BJ (cell line): ENCODE measurements around the gene CBLN3. TPM values are rescaled to one million over a fixed set of nuclear protein-coding genes. Genes with fewer than 3 reads are reported as not detected.

Source experiments
- CTCF ChIA-PET: fragments of 350-600 bp; formaldehyde crosslinking; extraction: SDS; loops from one replicate; lab custom pipeline; 2021; ENCODE audit warnings: antibody characterized with exemption, inconsistent platforms; lab: Yijun Ruan, JAX
- POLR2A ChIA-PET: fragments of 300-600 bp; sonication (Branson Sonifier 250); formaldehyde crosslinking; extraction: SDS; loops from one replicate; lab custom pipeline; 2021; ENCODE audit warnings: antibody characterized with exemption; lab: Charles Lee
- DNase-seq: peaks from one replicate; pipeline ENCODE4 v3.0.0-alpha.2; 2011; ENCODE audit warnings: low read depth
- H3K27me3 ChIP-seq: 2 replicates; pipeline ENCODE4 v1.6.0; 2011; ENCODE audit warnings: low read length; ENCODE audit not compliant: control insufficient read depth, insufficient read depth
- H3K36me3 ChIP-seq: 2 replicates; pipeline ENCODE4 v1.5.1; 2011; ENCODE audit warnings: low read length; ENCODE audit not compliant: control insufficient read depth, insufficient read depth
- H3K4me3 ChIP-seq: 2 replicates; pipeline ENCODE4 v1.5.1; 2011; ENCODE audit warnings: low read depth, mild to moderate bottlenecking, control low read depth, low read length
- polyA plus RNA-seq: library from polyadenylated mRNA; depleted of rRNA; stranded (reverse); fragments of >200 nt; gene quantifications from 2 replicates; pipeline ENCODE4 v1.2.3, GENCODE V29; 2011
- TF ChIP-seq, protein P1 (sequence below): IDR thresholded peaks from 2 replicates; pipeline ENCODE4 v1.5.1; 2011; ENCODE audit warnings: low read depth, mild to moderate bottlenecking, control low read depth, inconsistent platforms, low read length, moderate library complexity; ENCODE audit not compliant: insufficient read depth

Gene CBLN3
- polyA plus RNA-seq, 1 experiment, result 8.6 TPM

DNA sequence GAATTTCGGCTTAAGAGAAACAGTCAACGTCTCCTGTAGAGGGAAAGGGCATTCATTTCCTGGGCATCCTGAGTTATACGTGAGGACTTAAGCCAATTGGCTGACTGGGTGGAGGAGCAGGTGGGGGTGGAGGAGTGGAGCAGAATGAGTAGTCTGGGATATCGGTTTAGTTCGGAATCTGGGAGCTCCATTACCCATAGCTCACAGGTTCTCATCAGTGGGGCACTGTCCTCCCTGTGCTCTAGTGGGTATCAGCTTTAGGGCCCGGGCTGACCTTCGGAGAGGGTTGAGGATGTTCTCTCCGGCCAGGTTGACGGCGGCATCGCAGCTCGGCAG, 12.4 kb upstream of the CBLN3 start:
- POLR2A ChIA-PET, result interaction anchor here (0.7 to 1.2 kb wide), 3 partner anchors 9 to 80 kb away, joined by 3 to 7 read pairs (median 4); no protein-coding TSS in a partner anchor
- Histone ChIP-seq H3K4me3 (peak overlapping the region; percentile 60), H3K27me3 (no peaks in the 10 kb centered on the region), H3K36me3 (peaks cover 28% of the 10 kb centered on the region)
- TF ChIP-seq, protein P1, sequence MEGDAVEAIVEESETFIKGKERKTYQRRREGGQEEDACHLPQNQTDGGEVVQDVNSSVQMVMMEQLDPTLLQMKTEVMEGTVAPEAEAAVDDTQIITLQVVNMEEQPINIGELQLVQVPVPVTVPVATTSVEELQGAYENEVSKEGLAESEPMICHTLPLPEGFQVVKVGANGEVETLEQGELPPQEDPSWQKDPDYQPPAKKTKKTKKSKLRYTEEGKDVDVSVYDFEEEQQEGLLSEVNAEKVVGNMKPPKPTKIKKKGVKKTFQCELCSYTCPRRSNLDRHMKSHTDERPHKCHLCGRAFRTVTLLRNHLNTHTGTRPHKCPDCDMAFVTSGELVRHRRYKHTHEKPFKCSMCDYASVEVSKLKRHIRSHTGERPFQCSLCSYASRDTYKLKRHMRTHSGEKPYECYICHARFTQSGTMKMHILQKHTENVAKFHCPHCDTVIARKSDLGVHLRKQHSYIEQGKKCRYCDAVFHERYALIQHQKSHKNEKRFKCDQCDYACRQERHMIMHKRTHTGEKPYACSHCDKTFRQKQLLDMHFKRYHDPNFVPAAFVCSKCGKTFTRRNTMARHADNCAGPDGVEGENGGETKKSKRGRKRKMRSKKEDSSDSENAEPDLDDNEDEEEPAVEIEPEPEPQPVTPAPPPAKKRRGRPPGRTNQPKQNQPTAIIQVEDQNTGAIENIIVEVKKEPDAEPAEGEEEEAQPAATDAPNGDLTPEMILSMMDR, result no peak
- DNase-seq, result no peak
- CTCF ChIA-PET, result interaction anchor here (1.0 to 3.6 kb wide), 12 partner anchors 9 to 1141 kb away, joined by 3 to 42 read pairs (median 4); partner anchors contain the start of genes ADCY4, CBLN3, CIDEB and IRF9

DNA sequence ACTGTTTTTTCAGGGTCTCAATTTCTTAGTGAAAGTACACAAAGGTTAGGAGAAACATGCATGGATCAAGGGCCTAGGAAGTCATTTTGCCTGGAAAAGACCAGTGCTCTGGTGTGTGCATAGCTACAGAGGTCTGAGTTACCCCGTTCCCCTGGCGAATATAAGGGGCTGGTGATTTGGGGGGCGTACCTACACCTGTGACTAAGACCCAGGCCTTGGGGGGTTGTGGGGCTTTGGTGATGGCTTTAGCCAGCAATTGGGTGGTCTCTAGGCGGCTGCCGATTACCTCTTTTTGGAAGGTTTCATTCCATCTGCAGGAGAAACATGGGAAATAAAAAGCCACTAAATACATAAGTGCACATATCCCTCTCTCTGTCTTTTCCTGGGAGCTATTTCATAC, 12.0 kb upstream of the CBLN3 start:
- ChIA-PET POLR2A (interaction anchor here (0.7 to 1.2 kb wide), 3 partner anchors 9 to 80 kb away, joined by 3 to 7 read pairs (median 4); no protein-coding TSS in a partner anchor), CTCF (interaction anchor here (1.0 to 3.6 kb wide), 11 partner anchors 8 to 280 kb away, joined by 3 to 42 read pairs (median 5); partner anchors contain the start of genes ADCY4, CBLN3, CIDEB and IRF9)
- peak overlapping the region; percentile 60 for H3K4me3 ChIP-seq
- no peaks in the 10 kb centered on the region for H3K27me3 ChIP-seq
- peaks cover 28% of the 10 kb centered on the region for H3K36me3 ChIP-seq
- TF ChIP-seq, protein P1, result no peak
- DNase-seq, result no peak

DNA sequence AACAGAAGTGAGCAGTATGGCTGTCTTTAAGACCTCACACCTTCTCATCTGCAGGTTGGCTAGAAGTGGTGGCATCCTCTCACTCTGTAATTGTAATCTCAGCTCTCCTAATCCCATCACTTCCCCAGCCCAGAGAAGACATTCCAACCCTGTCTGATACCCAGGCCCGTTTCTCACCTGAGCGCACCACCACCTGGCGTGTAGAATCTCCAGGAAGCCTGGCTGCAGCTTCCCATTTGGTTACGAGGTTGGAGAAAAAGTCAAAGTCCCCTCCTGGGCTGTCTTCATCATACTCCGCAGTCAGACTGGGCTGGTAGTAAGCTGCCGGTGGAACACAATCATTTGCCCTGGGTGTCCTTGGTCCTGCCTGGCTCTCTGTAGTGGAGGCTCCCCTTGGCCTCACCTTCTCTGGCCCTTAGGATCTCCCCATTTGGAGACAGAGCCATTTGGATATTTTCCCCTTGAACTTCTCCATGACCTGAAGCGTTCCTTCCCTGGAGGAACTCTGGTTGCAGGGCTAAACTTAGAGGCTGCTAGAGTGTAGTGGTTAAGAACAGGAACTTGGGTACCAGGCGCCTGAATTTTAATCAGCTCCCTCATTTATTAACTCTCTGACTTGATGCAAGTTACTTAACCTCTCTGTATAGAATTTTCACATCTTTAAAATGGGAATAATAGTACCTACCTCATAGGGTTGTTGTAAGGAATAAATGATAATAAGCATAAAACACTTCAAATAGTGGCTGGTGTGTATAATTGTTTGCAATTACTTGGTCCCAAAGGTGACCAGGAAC, 11.3 kb upstream of the CBLN3 start:
- ChIA-PET CTCF (interaction anchor here (1.0 to 3.6 kb wide), 10 partner anchors 10 to 134 kb away, joined by 3 to 42 read pairs (median 6); partner anchors contain the start of genes ADCY4, CBLN3, CIDEB and KHNYN), POLR2A (interaction anchor here (0.6 kb wide), 1 partner anchor 115 kb away, joined by 3 read pairs; no protein-coding TSS in a partner anchor)
- Histone ChIP-seq H3K36me3 (peaks cover 31% of the 10 kb centered on the region), H3K27me3 (no peaks in the 10 kb centered on the region), H3K4me3 (no peak overlapping the region)
- TF ChIP-seq, protein P1, result no peak
- no peak for DNase-seq

DNA sequence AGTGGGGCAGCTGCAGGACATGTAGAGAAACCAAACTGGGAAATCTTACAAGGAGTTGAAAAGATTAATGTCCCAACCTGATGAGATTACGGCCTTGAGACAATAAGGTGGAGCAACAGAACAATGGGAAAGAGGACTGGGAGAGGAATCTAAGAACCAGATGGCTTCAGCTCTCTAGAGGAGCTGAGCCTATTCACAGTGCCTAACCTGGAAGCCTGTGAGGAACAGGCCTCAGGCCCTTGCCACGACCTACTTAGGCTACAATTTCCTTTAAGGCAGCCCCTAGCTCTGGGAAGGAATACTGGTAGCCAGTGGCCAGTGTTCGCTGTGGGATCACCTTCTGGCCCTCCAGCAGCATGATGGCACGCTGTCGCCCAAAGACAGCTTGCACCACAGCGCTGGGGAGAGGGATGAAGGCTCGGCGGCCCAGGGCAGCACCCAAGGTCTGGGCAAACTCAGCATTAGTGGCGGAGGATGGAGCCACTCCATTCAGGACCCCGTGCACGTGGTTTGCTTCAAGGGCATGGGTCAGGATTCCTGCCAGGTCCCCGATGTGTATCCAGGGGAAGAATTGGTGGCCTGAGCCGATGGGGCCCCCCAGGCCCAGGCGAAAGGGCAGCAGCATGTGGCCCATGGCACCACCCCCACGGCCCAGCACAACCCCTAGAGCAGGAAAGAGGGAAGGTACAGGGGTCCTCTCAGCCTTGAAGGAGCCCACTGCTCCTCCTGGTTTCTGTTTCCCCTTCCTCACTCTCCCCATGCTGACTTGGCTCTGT, 10.6 kb upstream of the CBLN3 start:
- ChIA-PET POLR2A (interaction anchor here (0.6 kb wide), 1 partner anchor 114 kb away, joined by 3 read pairs; no protein-coding TSS in a partner anchor), CTCF (interaction anchor here (0.8 to 3.6 kb wide), 5 partner anchors 9 to 132 kb away, joined by 3 to 42 read pairs (median 3); partner anchors contain the start of genes CBLN3, CIDEB and KHNYN)
- peaks cover 31% of the 10 kb centered on the region for H3K36me3 ChIP-seq
- no peaks in the 10 kb centered on the region for H3K27me3 ChIP-seq
- TF ChIP-seq, protein P1, result no peak
- no peak overlapping the region for H3K4me3 ChIP-seq
- no peak for DNase-seq
